ENCODE results near the gene TBC1D22A.

DNA sequence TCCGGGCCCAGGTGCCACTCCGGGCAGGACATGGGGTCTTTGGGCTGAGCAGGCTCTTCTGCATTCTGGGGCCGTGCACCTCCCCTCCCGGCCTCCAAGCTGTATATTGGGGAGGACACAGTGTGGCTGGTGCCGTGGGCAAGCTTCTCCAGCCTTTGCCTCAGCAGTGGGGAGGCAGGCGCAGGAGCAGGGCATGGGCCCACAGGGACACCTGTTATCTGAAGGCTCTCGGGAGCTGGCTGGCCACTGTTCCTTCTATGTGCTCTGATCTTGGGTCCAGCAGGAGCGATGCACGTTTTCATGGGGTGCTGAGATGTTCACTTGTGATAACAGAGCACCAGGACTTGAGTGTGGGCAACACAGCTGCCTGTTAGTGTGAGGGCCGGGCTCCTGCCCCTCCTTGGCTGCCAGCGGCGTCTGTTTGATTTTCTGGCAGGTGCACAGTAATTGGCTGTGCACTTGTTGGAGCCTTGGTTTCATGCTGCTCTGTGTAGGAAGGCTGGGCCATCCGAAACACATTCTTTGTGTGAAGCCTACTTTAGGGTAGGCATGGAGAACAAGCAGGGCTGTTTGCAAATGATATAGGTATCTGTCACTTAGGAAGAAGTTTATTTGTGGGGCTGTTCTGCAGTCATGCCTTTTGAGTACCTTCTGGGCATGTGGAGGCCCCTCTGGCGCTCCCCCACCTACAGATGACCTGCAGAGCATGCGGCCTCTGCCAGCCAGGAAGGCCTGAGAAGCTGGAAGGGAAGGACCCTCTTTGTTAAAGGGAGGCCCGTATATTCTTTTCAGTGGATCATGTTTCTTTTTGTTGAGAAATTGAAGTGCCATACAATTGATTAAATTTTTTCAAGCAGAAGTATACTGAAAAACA, 201.5 kb downstream of the TBC1D22A start:
- TF ChIP-seq, protein P1, sequence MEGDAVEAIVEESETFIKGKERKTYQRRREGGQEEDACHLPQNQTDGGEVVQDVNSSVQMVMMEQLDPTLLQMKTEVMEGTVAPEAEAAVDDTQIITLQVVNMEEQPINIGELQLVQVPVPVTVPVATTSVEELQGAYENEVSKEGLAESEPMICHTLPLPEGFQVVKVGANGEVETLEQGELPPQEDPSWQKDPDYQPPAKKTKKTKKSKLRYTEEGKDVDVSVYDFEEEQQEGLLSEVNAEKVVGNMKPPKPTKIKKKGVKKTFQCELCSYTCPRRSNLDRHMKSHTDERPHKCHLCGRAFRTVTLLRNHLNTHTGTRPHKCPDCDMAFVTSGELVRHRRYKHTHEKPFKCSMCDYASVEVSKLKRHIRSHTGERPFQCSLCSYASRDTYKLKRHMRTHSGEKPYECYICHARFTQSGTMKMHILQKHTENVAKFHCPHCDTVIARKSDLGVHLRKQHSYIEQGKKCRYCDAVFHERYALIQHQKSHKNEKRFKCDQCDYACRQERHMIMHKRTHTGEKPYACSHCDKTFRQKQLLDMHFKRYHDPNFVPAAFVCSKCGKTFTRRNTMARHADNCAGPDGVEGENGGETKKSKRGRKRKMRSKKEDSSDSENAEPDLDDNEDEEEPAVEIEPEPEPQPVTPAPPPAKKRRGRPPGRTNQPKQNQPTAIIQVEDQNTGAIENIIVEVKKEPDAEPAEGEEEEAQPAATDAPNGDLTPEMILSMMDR (IDR thresholded peaks at IDR 0.05) = no peak
- TF ChIP-seq POLR2A (IDR thresholded peaks at IDR 0.05) (no peak), POLR2AphosphoS5 (IDR thresholded peaks at IDR 0.05) (no peak)
